GM19455 (cell line): ENCODE results near the gene AP1S3.

ENCODE experiments used
- ATAC-seq: cut with Tn5 transposase; IDR thresholded peaks from one replicate; pipeline ENCODE4 v1.9.1; 2021; ENCODE audit not compliant: unreplicated experiment

Gene AP1S3

GRCh38 chr2:223725986-223726970, 111.1 kb downstream of the AP1S3 start:
- ATAC-seq, result no peak

GRCh38 chr2:223725494-223725893, 111.9 kb downstream of the AP1S3 start:
- ATAC-seq, result no peak

- ATAC-seq, result no peak
These were observed 112.5 kb downstream of the AP1S3 start for GRCh38 chr2:223724861-223725260.

- no peak for ATAC-seq
These were observed 113.4 kb downstream of the AP1S3 start for GRCh38 chr2:223723954-223724411.

GRCh38 chr2:223722226-223722625, 115.2 kb downstream of the AP1S3 start:
- ATAC-seq, result no peak

GRCh38 chr2:223721746-223722145, 115.6 kb downstream of the AP1S3 start:
- no peak for ATAC-seq

GRCh38 chr2:223720367-223720766, 117.0 kb downstream of the AP1S3 start:
- no peak for ATAC-seq

GRCh38 chr2:223712642-223713041, 124.7 kb downstream of the AP1S3 start:
- no peak for ATAC-seq

- no peak for ATAC-seq
These were observed 125.6 kb downstream of the AP1S3 start for GRCh38 chr2:223711596-223712326.
